Measurements from ENCODE around the gene ING2. TPM values are rescaled to one million over a fixed set of nuclear protein-coding genes. Genes with fewer than 3 reads are reported as not detected.
"Not testable (repeated sequence)": the region's sequence is repeated elsewhere in the genome, so short reads cannot be mapped to it uniquely, and the experiment has no call there.

Gene ING2
- total RNA-seq, 3 donors from 2014 or later, result 7.9 to 23.0 (median 13.8) TPM

GRCh38 chr4:183548306-183548705 is 43.4 kb downstream of the ING2 start:
- Histone ChIP-seq H3K4me1 (no peaks in the 10 kb centered on the region), H3K27ac (no peak overlapping the region), H3K4me3 (no peak overlapping the region), H3K27me3 (no peaks in the 10 kb centered on the region), H3K9me3 (no peaks in the 10 kb centered on the region), H3K36me3 (no peaks in the 10 kb centered on the region)
- TF ChIP-seq POLR2A (IDR thresholded peaks at IDR 0.05), result no peak
- TF ChIP-seq CTCF (IDR thresholded peaks at IDR 0.05), result no peak
- no peak for TF ChIP-seq POLR2AphosphoS5 (IDR thresholded peaks at IDR 0.05)
- no peak for DNase-seq (ENCODE audit: low spot score in 2 of 2)
- intact Hi-C loops (cut with DNase I; ENCODE audit: low total_unique reads), result no loop called here

- Histone ChIP-seq H3K27me3 (no peaks in the 10 kb centered on the region), H3K4me3 (no peak overlapping the region), H3K4me1 (no peaks in the 10 kb centered on the region), H3K27ac (no peak overlapping the region), H3K36me3 (no peaks in the 10 kb centered on the region), H3K9me3 (no peaks in the 10 kb centered on the region)
- DNase-seq (ENCODE audit: low spot score in 2 of 2), result no peak
- intact Hi-C loops (cut with DNase I; ENCODE audit: low total_unique reads), result no loop called here
- TF ChIP-seq POLR2AphosphoS5 (IDR thresholded peaks at IDR 0.05) (no peak), POLR2A (IDR thresholded peaks at IDR 0.05) (no peak), CTCF (IDR thresholded peaks at IDR 0.05) (no peak)
Observed at GRCh38 chr4:183550345-183551093, 45.7 kb downstream of the ING2 start.

GRCh38 chr4:183552274-183553146 is 47.7 kb downstream of the ING2 start:
- Histone ChIP-seq H3K36me3 (no peaks in the 10 kb centered on the region), H3K9me3 (no peaks in the 10 kb centered on the region), H3K4me3 (no peak overlapping the region), H3K4me1 (no peaks in the 10 kb centered on the region), H3K27ac (no peak overlapping the region), H3K27me3 (no peaks in the 10 kb centered on the region)
- TF ChIP-seq POLR2AphosphoS5 (IDR thresholded peaks at IDR 0.05) (no peak), CTCF (IDR thresholded peaks at IDR 0.05) (no peak), POLR2A (IDR thresholded peaks at IDR 0.05) (no peak)
- intact Hi-C loops (cut with DNase I; ENCODE audit: low total_unique reads), result no loop called here
- DNase-seq (ENCODE audit: low spot score in 2 of 2), result no peak

- H3K9me3 ChIP-seq; H3K27me3 ChIP-seq; H3K4me3 ChIP-seq; H3K4me1 ChIP-seq; intact Hi-C loops (cut with DNase I; ENCODE audit: low total_unique reads); H3K27ac ChIP-seq; DNase-seq (ENCODE audit: low spot score in 2 of 2); H3K36me3 ChIP-seq: not testable (repeated sequence)
Observed at GRCh38 chr4:183553147-183553478, 48.3 kb downstream of the ING2 start.

GRCh38 chr4:183553601-183554345 is 48.9 kb downstream of the ING2 start:
- no peak for TF ChIP-seq POLR2A (IDR thresholded peaks at IDR 0.05)
- TF ChIP-seq POLR2AphosphoS5 (IDR thresholded peaks at IDR 0.05), result no peak
- TF ChIP-seq CTCF (IDR thresholded peaks at IDR 0.05), result no peak
- DNase-seq (ENCODE audit: low spot score in 2 of 2), result no peak
- no peak overlapping the region for H3K4me3 ChIP-seq

More at GRCh38 chr4:183553601-183554345, 48.9 kb downstream of the ING2 start:
- H3K9me3 ChIP-seq, result no peaks in the 10 kb centered on the region
- no peak overlapping the region for H3K27ac ChIP-seq
- no peaks in the 10 kb centered on the region for H3K27me3 ChIP-seq
- H3K4me1 ChIP-seq, result no peaks in the 10 kb centered on the region
- intact Hi-C loops (cut with DNase I; ENCODE audit: low total_unique reads), result no loop called here
- H3K36me3 ChIP-seq, result no peaks in the 10 kb centered on the region

Measured in breast epithelium (tissue), 4 donors.